K562 (cell line): Measurements from ENCODE around the gene TMEM144. TPM values are rescaled to one million over a fixed set of nuclear protein-coding genes. Genes with fewer than 3 reads are reported as not detected.

Source experiments
- JUND ChIP-seq, 2 experiments: IDR thresholded peaks; 2 replicates in 1 of 2; 3 replicates in 1 of 2; pipeline ENCODE4 v1.6.1; 2011; ENCODE audit warnings: borderline replicate concordance in 2 of 2, low read depth in 2 of 2, low read length in 2 of 2, improper control_type of control experiment in 1 of 2, missing biosample characterization in 1 of 2, missing genetic modification characterization in 1 of 2, missing genetic modification reagents in 1 of 2
- ZBTB1 ChIP-seq: sonication (generic); formaldehyde crosslinking; IDR thresholded peaks from 2 replicates; pipeline ENCODE4 v1.8.1; 2023; ENCODE audit warnings: missing genetic modification reagents, low read depth, mild to moderate bottlenecking, borderline replicate concordance
- ZNF121 ChIP-seq: sonication (generic); formaldehyde crosslinking; conservative IDR thresholded peaks from 2 replicates; pipeline ENCODE4 v1.8.0; 2022; ENCODE audit warnings: missing genetic modification reagents
- ZNF592 ChIP-seq: fragments of 450-650 bp; IDR thresholded peaks from 2 replicates; pipeline ENCODE4 v1.6.1; 2017; ENCODE audit warnings: antibody characterized with exemption, mild to moderate bottlenecking
- polyA plus RNA-seq, 8 experiments: library from polyadenylated mRNA; depleted of rRNA in 4 of 8; stranded (reverse) in 5 of 8; unstranded in 3 of 8; fragments of >200 nt; fragmentation: Nextera tagmentation in 2 of 8; fragmentation: Illumina TruSeq in 1 of 8; extraction: Ambion mirVana in 2 of 8; extraction: Trizol in 1 of 8; gene quantifications; 2 replicates each; pipeline versions ENCODE4 v1.2.1 to v1.2.3, GENCODE V29; 2011 to 2014; ENCODE audit warnings: inconsistent platforms in 1 of 8, missing spikeins in 1 of 8
- total RNA-seq, 7 experiments: library from RNA; depleted of rRNA in 6 of 7; stranded (reverse); fragments of >200 nt in 6 of 7; fragmentation: Illumina TruSeq in 2 of 7; extraction: Trizol in 2 of 7; gene quantifications; 2 replicates each; pipeline versions ENCODE4 v1.2.1 to v1.2.3, GENCODE V29; 2011 to 2021; ENCODE audit warnings: low replicate concordance in 1 of 7
- TF ChIP-seq, protein P1 (sequence below), 2 experiments: fragments of 450-650 bp in 1 of 2; sonication (generic) in 1 of 2; formaldehyde crosslinking in 1 of 2; IDR thresholded peaks; 2 replicates each; pipeline versions ENCODE4 v1.7.1 to v1.9.0; 2016 to 2022; ENCODE audit warnings: inconsistent platforms in 1 of 2, mild to moderate bottlenecking in 1 of 2, missing genetic modification reagents in 1 of 2
- TF ChIP-seq, protein P2 (sequence below): fragments of 250-450 bp; sonication (Bioruptor Pico); IDR thresholded peaks from 2 replicates; pipeline ENCODE4 v1.5.0; 2022; ENCODE audit warnings: mild to moderate bottlenecking
- TF ChIP-seq, protein P3 (sequence below): fragments of 450-650 bp; IDR thresholded peaks from 2 replicates; pipeline ENCODE4 v1.6.1; 2016; ENCODE audit warnings: low read depth, mild to moderate bottlenecking, moderate library complexity

TMEM144 gene
- total and polyA plus RNA-seq, 9 of the 15 experiments (the other 6 are each of a cell fraction or from before 2014, with no cell fraction given) = 4.0 to 12.0 (median 6.1) TPM

- TF ChIP-seq, protein P1, sequence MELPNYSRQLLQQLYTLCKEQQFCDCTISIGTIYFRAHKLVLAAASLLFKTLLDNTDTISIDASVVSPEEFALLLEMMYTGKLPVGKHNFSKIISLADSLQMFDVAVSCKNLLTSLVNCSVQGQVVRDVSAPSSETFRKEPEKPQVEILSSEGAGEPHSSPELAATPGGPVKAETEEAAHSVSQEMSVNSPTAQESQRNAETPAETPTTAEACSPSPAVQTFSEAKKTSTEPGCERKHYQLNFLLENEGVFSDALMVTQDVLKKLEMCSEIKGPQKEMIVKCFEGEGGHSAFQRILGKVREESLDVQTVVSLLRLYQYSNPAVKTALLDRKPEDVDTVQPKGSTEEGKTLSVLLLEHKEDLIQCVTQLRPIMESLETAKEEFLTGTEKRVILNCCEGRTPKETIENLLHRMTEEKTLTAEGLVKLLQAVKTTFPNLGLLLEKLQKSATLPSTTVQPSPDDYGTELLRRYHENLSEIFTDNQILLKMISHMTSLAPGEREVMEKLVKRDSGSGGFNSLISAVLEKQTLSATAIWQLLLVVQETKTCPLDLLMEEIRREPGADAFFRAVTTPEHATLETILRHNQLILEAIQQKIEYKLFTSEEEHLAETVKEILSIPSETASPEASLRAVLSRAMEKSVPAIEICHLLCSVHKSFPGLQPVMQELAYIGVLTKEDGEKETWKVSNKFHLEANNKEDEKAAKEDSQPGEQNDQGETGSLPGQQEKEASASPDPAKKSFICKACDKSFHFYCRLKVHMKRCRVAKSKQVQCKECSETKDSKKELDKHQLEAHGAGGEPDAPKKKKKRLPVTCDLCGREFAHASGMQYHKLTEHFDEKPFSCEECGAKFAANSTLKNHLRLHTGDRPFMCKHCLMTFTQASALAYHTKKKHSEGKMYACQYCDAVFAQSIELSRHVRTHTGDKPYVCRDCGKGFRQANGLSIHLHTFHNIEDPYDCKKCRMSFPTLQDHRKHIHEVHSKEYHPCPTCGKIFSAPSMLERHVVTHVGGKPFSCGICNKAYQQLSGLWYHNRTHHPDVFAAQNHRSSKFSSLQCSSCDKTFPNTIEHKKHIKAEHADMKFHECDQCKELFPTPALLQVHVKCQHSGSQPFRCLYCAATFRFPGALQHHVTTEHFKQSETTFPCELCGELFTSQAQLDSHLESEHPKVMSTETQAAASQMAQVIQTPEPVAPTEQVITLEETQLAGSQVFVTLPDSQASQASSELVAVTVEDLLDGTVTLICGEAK (IDR thresholded peaks at IDR 0.05) = peak; percentile 90
- TF ChIP-seq, protein P1 (CRISPR knock-in tag; IDR thresholded peaks at IDR 0.05) = no peak
- TF ChIP-seq ZNF592 = no peak
- TF ChIP-seq, protein P2, sequence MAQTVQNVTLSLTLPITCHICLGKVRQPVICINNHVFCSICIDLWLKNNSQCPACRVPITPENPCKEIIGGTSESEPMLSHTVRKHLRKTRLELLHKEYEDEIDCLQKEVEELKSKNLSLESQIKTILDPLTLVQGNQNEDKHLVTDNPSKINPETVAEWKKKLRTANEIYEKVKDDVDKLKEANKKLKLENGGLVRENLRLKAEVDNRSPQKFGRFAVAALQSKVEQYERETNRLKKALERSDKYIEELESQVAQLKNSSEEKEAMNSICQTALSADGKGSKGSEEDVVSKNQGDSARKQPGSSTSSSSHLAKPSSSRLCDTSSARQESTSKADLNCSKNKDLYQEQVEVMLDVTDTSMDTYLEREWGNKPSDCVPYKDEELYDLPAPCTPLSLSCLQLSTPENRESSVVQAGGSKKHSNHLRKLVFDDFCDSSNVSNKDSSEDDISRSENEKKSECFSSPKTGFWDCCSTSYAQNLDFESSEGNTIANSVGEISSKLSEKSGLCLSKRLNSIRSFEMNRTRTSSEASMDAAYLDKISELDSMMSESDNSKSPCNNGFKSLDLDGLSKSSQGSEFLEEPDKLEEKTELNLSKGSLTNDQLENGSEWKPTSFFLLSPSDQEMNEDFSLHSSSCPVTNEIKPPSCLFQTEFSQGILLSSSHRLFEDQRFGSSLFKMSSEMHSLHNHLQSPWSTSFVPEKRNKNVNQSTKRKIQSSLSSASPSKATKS (CRISPR knock-in tag) = no peak
- no peak for TF ChIP-seq ZNF121 (CRISPR knock-in tag)
- TF ChIP-seq ZBTB1 (CRISPR knock-in tag) = no peak
- TF ChIP-seq, protein P3, sequence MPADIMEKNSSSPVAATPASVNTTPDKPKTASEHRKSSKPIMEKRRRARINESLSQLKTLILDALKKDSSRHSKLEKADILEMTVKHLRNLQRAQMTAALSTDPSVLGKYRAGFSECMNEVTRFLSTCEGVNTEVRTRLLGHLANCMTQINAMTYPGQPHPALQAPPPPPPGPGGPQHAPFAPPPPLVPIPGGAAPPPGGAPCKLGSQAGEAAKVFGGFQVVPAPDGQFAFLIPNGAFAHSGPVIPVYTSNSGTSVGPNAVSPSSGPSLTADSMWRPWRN = no peak
- peak; percentile 38; the same call in 1 of the 2 replicates for TF ChIP-seq JUND (IDR thresholded peaks at IDR 0.05; ENCODE audit: borderline replicate concordance, low read depth, low read length)
- TF ChIP-seq JUND (tag; IDR thresholded peaks at IDR 0.05; ENCODE audit: borderline replicate concordance, low read depth, low read length) = peak; percentile 17; the same call in 1 of the 3 replicates
These were observed 27.6 kb upstream of the TMEM144 start (continued) for GRCh38 chr4:158182736-158183135.
